IMR-90 (cell line): ENCODE results near the gene MPP1. TPM values are rescaled to one million over a fixed set of nuclear protein-coding genes. Genes with fewer than 3 reads are reported as not detected.
A peak's percentile ranks its signal among the peaks of the same experiment; 100 is the strongest.

Experiments
- ATAC-seq: fragments of 200-7000 bp; cut with Tn5 transposase; 2 replicates; pipeline ENCODE4 v1.9.1; 2020; ENCODE audit warnings: low read depth, mild to moderate bottlenecking, moderate library complexity
- BruUV-seq: library from RNA; stranded (reverse); fragments of 400-500 nt; replicated peaks from 2 replicates; lab custom pipeline; 2021; lab: Mats Ljungman, UMichigan
- CTCF ChIA-PET: fragments of 300-600 bp; formaldehyde crosslinking; extraction: SDS; loops from one replicate; lab custom pipeline; 2021; ENCODE audit warnings: antibody characterized with exemption; lab: Yijun Ruan, JAX
- POLR2A ChIA-PET: fragments of 300-600 bp; sonication (Branson Sonifier 250); formaldehyde crosslinking; loops from one replicate; lab custom pipeline; 2022; ENCODE audit warnings: antibody characterized with exemption; ENCODE audit not compliant: unreplicated experiment; lab: Charles Lee
- DNase-seq: peaks from one replicate; pipeline ENCODE4 v3.0.0; 2013
- H2AFZ ChIP-seq: replicated peaks from 2 replicates; pipeline ENCODE3; 2013; ENCODE audit warnings: low read length, mild to moderate bottlenecking; ENCODE audit not compliant: poor library complexity
- H2AK5ac ChIP-seq: 2 replicates; pipeline ENCODE4 v1.6.1; 2013; ENCODE audit warnings: low read depth, low read length, inconsistent platforms
- H2AK9ac ChIP-seq: replicated peaks from 2 replicates; pipeline ENCODE3; 2013; ENCODE audit warnings: mild to moderate bottlenecking, low read depth, low read length, moderate library complexity; ENCODE audit not compliant: poor library complexity
- H2BK120ac ChIP-seq: 2 replicates; pipeline ENCODE4 v1.6.1; 2013; ENCODE audit warnings: low read depth, low read length, inconsistent platforms
- H2BK15ac ChIP-seq: 3 replicates; pipeline ENCODE4 v1.6.1; 2013; ENCODE audit warnings: low read depth, low read length, inconsistent platforms
- H2BK20ac ChIP-seq: 2 replicates; pipeline ENCODE4 v1.6.1; 2013; ENCODE audit warnings: low read depth, mild to moderate bottlenecking, inconsistent platforms, low read length, moderate library complexity
- H2BK5ac ChIP-seq: 2 replicates; pipeline ENCODE4 v1.6.1; 2013; ENCODE audit warnings: mild to moderate bottlenecking, low read depth, low read length, inconsistent platforms; ENCODE audit not compliant: poor library complexity, severe bottlenecking
- H3K14ac ChIP-seq: replicated peaks from 2 replicates; pipeline ENCODE4 v1.6.1; 2013; ENCODE audit warnings: low read depth, low read length, inconsistent platforms
- H3K18ac ChIP-seq: 2 replicates; pipeline ENCODE4 v1.6.1; 2013; ENCODE audit warnings: low read depth, low read length, control low read depth
- H3K23ac ChIP-seq: 2 replicates; pipeline ENCODE4 v1.6.1; 2013; ENCODE audit warnings: low read depth, low read length, inconsistent platforms
- H3K27ac ChIP-seq: 2 replicates; pipeline ENCODE4 v1.5.1; 2013; ENCODE audit warnings: mild to moderate bottlenecking, control low read depth, low read length; ENCODE audit not compliant: insufficient read depth
- H3K27me3 ChIP-seq: 2 replicates; pipeline ENCODE4 v1.6.1; 2013; ENCODE audit warnings: low read length; ENCODE audit not compliant: control insufficient read depth, insufficient read depth
- H3K36me3 ChIP-seq: 2 replicates; pipeline ENCODE4 v1.6.1; 2013; ENCODE audit warnings: low read length, mixed read lengths; ENCODE audit not compliant: control insufficient read depth, insufficient read depth
- H3K4ac ChIP-seq: 2 replicates; pipeline ENCODE4 v1.6.1; 2013; ENCODE audit warnings: low read depth, low read length, inconsistent platforms
- H3K4me1 ChIP-seq: 2 replicates; pipeline ENCODE4 v1.6.1; 2013; ENCODE audit warnings: low read length, mixed read lengths; ENCODE audit not compliant: control insufficient read depth, insufficient read depth
- H3K4me2 ChIP-seq: 2 replicates; pipeline ENCODE4 v1.6.1; 2013; ENCODE audit warnings: low read depth, mild to moderate bottlenecking, control low read depth, low read length, moderate library complexity
- H3K4me3 ChIP-seq: 2 replicates; pipeline ENCODE4 v1.5.1; 2013; ENCODE audit warnings: low read depth, mild to moderate bottlenecking, control low read depth, low read length, moderate library complexity; ENCODE audit not compliant: insufficient read depth
- H3K56ac ChIP-seq: 2 replicates; pipeline ENCODE4 v1.6.1; 2013; ENCODE audit warnings: low read length, inconsistent platforms; ENCODE audit not compliant: insufficient read depth; ENCODE audit errors: extremely low read depth
- H3K79me1 ChIP-seq, 2 experiments: 2 replicates each; pipeline ENCODE4 v1.6.1; 2013; ENCODE audit warnings: low read length in 2 of 2, inconsistent platforms in 1 of 2, low read depth in 1 of 2
- H3K9ac ChIP-seq: 2 replicates; pipeline ENCODE4 v1.6.1; 2013; ENCODE audit warnings: low read depth, low read length, control low read depth
- H3K9me1 ChIP-seq: 2 replicates; pipeline ENCODE4 v1.6.1; 2013; ENCODE audit warnings: low read length, inconsistent platforms; ENCODE audit not compliant: insufficient read depth
- H3K9me3 ChIP-seq: 2 replicates; pipeline ENCODE4 v1.6.1; 2013; ENCODE audit warnings: low read length; ENCODE audit not compliant: control insufficient read depth, insufficient read depth
- H4K20me1 ChIP-seq: 2 replicates; pipeline ENCODE4 v1.6.1; 2013; ENCODE audit warnings: low read length, inconsistent platforms; ENCODE audit not compliant: insufficient read depth
- H4K5ac ChIP-seq: 2 replicates; pipeline ENCODE4 v1.6.1; 2013; ENCODE audit warnings: mild to moderate bottlenecking, low read depth, low read length, control low read depth
- H4K8ac ChIP-seq, 2 experiments: 2 replicates each; pipeline ENCODE4 v1.6.1; 2013; ENCODE audit warnings: low read depth in 2 of 2, low read length in 2 of 2, control low read depth in 1 of 2, inconsistent platforms in 1 of 2
- H4K91ac ChIP-seq: 2 replicates; pipeline ENCODE4 v1.6.1; 2013; ENCODE audit warnings: low read depth, low read length, inconsistent platforms; ENCODE audit not compliant: insufficient read depth
- BHLHE40 ChIP-seq: fragments of 150-350 bp; IDR thresholded peaks from 2 replicates; pipeline ENCODE4 v1.6.1; 2016; ENCODE audit warnings: mild to moderate bottlenecking, low read depth, low read length
- CEBPB ChIP-seq: IDR thresholded peaks from 2 replicates; pipeline ENCODE4 v1.6.1; 2012; ENCODE audit warnings: low read depth, low read length, improper control_type of control experiment
- CHD1 ChIP-seq: IDR thresholded peaks from 2 replicates; pipeline ENCODE4 v1.6.1; 2012; ENCODE audit warnings: low read depth, low read length, improper control_type of control experiment
- FOS ChIP-seq: fragments of 150-350 bp; IDR thresholded peaks from 2 replicates; pipeline ENCODE4 v1.6.1; 2016; ENCODE audit warnings: low read depth, low read length
- MAFK ChIP-seq: IDR thresholded peaks from 2 replicates; pipeline ENCODE4 v1.6.1; 2012; ENCODE audit warnings: low read depth, low read length, improper control_type of control experiment
- MAZ ChIP-seq: IDR thresholded peaks from 2 replicates; pipeline ENCODE4 v1.6.1; 2012; ENCODE audit warnings: low read depth, mild to moderate bottlenecking, low read length, improper control_type of control experiment, moderate library complexity, borderline replicate concordance
- MXI1 ChIP-seq: IDR thresholded peaks from 2 replicates; pipeline ENCODE4 v1.6.1; 2012; ENCODE audit warnings: low read depth, mild to moderate bottlenecking, low read length, moderate library complexity, borderline replicate concordance
- NFE2L2 ChIP-seq: fragments of 150-350 bp; IDR thresholded peaks from 2 replicates; pipeline ENCODE4 v1.6.1; 2016; ENCODE audit warnings: low read depth, mild to moderate bottlenecking, low read length
- RAD21 ChIP-seq: IDR thresholded peaks from 2 replicates; pipeline ENCODE4 v1.6.1; 2012; ENCODE audit warnings: low read length, improper control_type of control experiment
- RCOR1 ChIP-seq: IDR thresholded peaks from 2 replicates; pipeline ENCODE4 v1.6.1; 2012; ENCODE audit warnings: mild to moderate bottlenecking, low read length, improper control_type of control experiment; ENCODE audit not compliant: insufficient replicate concordance
- RFX5 ChIP-seq: IDR thresholded peaks from 2 replicates; pipeline ENCODE4 v1.8.0; 2012; ENCODE audit warnings: low read depth, mild to moderate bottlenecking, low read length, moderate library complexity
- SMC3 ChIP-seq: fragments of 150-350 bp; IDR thresholded peaks from 2 replicates; pipeline ENCODE4 v1.6.1; 2016; ENCODE audit warnings: low read depth, mild to moderate bottlenecking, antibody characterized with exemption, low read length, moderate library complexity
- WGBS, 2 experiments: methylation state at CpG; one replicate each; pipeline versions ENCODE4 v1.1.5 to v1.1.7; 2013; ENCODE audit warnings: missing lambda C conversion rate in 2 of 2; ENCODE audit not compliant: insufficient read length in 1 of 2; ENCODE audit errors: extremely low coverage in 2 of 2; 5-methylcytosine and 5-hydroxymethylcytosine counted together
- dilution Hi-C: fragments of 300-500 bp; cut with HindIII; formaldehyde crosslinking; loops from one replicate; pipeline ENCODE4 v1.14.3; 2018; ENCODE audit warnings: low sequenced_read_pairs; ENCODE audit not compliant: unreplicated experiment
- in situ Hi-C: fragments of 300-500 bp; cut with MboI; formaldehyde crosslinking; loops from 3 replicates; pipeline ENCODE4 v1.14.3; 2019; ENCODE audit warnings: low sequenced_read_pairs, inconsistent platforms, mixed read lengths
- intact Hi-C: fragments of 100-400 bp; cut with micrococcal nuclease; formaldehyde crosslinking; loops from 2 replicates; pipeline ENCODE4 v1.10.0; 2022
- polyA plus RNA-seq, 3 experiments: library from polyadenylated mRNA; depleted of rRNA; stranded (reverse); fragments of >200 nt; gene quantifications; 2 replicates each; pipeline ENCODE4 v1.2.3, GENCODE V29; 2012; ENCODE audit warnings: low replicate concordance in 1 of 3
- total RNA-seq: library from RNA; depleted of rRNA; stranded (reverse); fragments of >200 nt; gene quantifications from 2 replicates; pipeline ENCODE4 v1.2.3, GENCODE V29; 2012
- TF ChIP-seq, protein P1 (sequence below): fragments of 150-350 bp; IDR thresholded peaks from 2 replicates; pipeline ENCODE4 v1.6.1; 2017; ENCODE audit warnings: mild to moderate bottlenecking, antibody characterized with exemption, low read length, low read depth
- TF ChIP-seq, protein P2 (sequence below): conservative IDR thresholded peaks from 2 replicates; pipeline ENCODE4 v1.5.1; 2012; ENCODE audit warnings: mild to moderate bottlenecking, low read depth, low read length, improper control_type of control experiment
- TF ChIP-seq, protein P3 (sequence below): fragments of 150-350 bp; IDR thresholded peaks from 2 replicates; pipeline ENCODE4 v1.6.1; 2016; ENCODE audit warnings: low read depth, mild to moderate bottlenecking, low read length, moderate library complexity, borderline replicate concordance

MPP1 gene
- total and polyA plus RNA-seq, 2 of the 4 experiments (the other 2 are of a cell fraction), result 35.2 to 43.0 TPM

DNA sequence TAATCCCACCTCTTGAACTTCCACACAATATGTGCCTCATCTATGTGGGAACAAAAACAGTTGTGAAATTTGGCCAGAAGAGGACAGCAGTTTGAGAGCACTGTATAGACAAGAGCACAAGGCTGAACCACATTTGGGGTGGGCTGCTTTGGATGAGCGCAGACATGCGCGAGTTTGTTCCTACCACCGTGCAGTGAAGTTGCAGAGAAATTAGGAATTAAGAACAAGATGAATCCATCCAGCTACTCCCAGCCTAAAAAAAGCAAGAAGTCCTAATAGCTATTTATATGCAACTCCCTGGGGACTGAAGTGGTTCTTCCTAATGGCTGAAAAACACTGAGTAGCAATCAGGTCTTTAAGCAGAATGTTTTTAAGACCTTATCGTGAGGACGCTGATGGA, 55.4 kb downstream of the MPP1 start:
- no peak for ATAC-seq
- POLR2A ChIA-PET, result no interaction called here
- peak overlapping the region; percentile 96; the same call in 1 of the 2 replicates for H3K4me2 ChIP-seq
- H4K91ac ChIP-seq, result no peak overlapping the region
- no TSS peak for BruUV-seq
- no peak overlapping the region for H4K8ac ChIP-seq
- H3K18ac ChIP-seq, result no peak overlapping the region
- H2AFZ ChIP-seq, result no peak overlapping the region
- no peaks in the 10 kb centered on the region for H3K36me3 ChIP-seq
- H2AK5ac ChIP-seq, result no peak overlapping the region
- peak overlapping the region; percentile 36; the same call in 1 of the 2 replicates for H3K9ac ChIP-seq
- H2BK120ac ChIP-seq, result no peak overlapping the region
- intact Hi-C loops (no loop called here), in situ Hi-C loops (loop anchor here (25.0 kb wide), 1 partner anchor 163 kb away; the partner anchor contains the start of gene CTAG1A), dilution Hi-C loops (no loop called here)
- H3K4me1 ChIP-seq, result no peaks in the 10 kb centered on the region
- no peaks in the 10 kb centered on the region for H3K9me1 ChIP-seq
- no peak overlapping the region for H3K14ac ChIP-seq
- no peaks in the 10 kb centered on the region for H4K20me1 ChIP-seq
- TF ChIP-seq CEBPB, result no peak
- no peak for TF ChIP-seq BHLHE40
- no peak for TF ChIP-seq RFX5
- no peak for TF ChIP-seq MAFK
- TF ChIP-seq SMC3, result no peak
- TF ChIP-seq RAD21, result no peak
- no peak for TF ChIP-seq FOS
- TF ChIP-seq, protein P1, sequence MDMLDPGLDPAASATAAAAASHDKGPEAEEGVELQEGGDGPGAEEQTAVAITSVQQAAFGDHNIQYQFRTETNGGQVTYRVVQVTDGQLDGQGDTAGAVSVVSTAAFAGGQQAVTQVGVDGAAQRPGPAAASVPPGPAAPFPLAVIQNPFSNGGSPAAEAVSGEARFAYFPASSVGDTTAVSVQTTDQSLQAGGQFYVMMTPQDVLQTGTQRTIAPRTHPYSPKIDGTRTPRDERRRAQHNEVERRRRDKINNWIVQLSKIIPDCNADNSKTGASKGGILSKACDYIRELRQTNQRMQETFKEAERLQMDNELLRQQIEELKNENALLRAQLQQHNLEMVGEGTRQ, result no peak
- TF ChIP-seq MAZ, result no peak
- TF ChIP-seq, protein P2, sequence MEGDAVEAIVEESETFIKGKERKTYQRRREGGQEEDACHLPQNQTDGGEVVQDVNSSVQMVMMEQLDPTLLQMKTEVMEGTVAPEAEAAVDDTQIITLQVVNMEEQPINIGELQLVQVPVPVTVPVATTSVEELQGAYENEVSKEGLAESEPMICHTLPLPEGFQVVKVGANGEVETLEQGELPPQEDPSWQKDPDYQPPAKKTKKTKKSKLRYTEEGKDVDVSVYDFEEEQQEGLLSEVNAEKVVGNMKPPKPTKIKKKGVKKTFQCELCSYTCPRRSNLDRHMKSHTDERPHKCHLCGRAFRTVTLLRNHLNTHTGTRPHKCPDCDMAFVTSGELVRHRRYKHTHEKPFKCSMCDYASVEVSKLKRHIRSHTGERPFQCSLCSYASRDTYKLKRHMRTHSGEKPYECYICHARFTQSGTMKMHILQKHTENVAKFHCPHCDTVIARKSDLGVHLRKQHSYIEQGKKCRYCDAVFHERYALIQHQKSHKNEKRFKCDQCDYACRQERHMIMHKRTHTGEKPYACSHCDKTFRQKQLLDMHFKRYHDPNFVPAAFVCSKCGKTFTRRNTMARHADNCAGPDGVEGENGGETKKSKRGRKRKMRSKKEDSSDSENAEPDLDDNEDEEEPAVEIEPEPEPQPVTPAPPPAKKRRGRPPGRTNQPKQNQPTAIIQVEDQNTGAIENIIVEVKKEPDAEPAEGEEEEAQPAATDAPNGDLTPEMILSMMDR, result no peak
- no peak for TF ChIP-seq MXI1
- no peak for TF ChIP-seq CHD1
- TF ChIP-seq RCOR1, result no peak
- TF ChIP-seq, protein P3, sequence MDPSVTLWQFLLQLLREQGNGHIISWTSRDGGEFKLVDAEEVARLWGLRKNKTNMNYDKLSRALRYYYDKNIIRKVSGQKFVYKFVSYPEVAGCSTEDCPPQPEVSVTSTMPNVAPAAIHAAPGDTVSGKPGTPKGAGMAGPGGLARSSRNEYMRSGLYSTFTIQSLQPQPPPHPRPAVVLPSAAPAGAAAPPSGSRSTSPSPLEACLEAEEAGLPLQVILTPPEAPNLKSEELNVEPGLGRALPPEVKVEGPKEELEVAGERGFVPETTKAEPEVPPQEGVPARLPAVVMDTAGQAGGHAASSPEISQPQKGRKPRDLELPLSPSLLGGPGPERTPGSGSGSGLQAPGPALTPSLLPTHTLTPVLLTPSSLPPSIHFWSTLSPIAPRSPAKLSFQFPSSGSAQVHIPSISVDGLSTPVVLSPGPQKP, result no peak
- TF ChIP-seq NFE2L2, result no peak
- H3K4me3 ChIP-seq, result peak overlapping the region; percentile 82; the same call in 1 of the 2 replicates
- H3K56ac ChIP-seq, result no peak overlapping the region
- no peak overlapping the region for H4K5ac ChIP-seq
- H3K4ac ChIP-seq, result no peak overlapping the region
- no peak overlapping the region for H2BK20ac ChIP-seq
- WGBS, 2 experiments, result no CpG with 5 or more reads among the region's 6 CpGs
- CTCF ChIA-PET, result interaction anchor here (0.7 to 1.8 kb wide), 5 partner anchors 18 to 90 kb away, joined by 3 to 5 read pairs (median 3); no protein-coding TSS in a partner anchor
- H3K27ac ChIP-seq, result no peak overlapping the region
- H3K9me3 ChIP-seq, result no peaks in the 10 kb centered on the region
- H2BK15ac ChIP-seq, result no peak overlapping the region
- H3K79me1 ChIP-seq, result no peaks in the 10 kb centered on the region; a peak in 1 of 4 replicates
- H3K27me3 ChIP-seq, result peaks cover 2% of the 10 kb centered on the region
- H2AK9ac ChIP-seq, result no peak overlapping the region
- H2BK5ac ChIP-seq, result no peak overlapping the region
- DNase-seq, result no peak
- 0 out of 2 replicates have a peak overlapping the region, but pooled peaks have one; percentile 85 for H3K23ac ChIP-seq
